NCI-H526 treated with DMSO at 0.1 percent for 48 hours (cell line): Measurements from ENCODE around the gene LUZP2.
"Not testable (repeated sequence)": the region's sequence is repeated elsewhere in the genome, so short reads cannot be mapped to it uniquely, and the experiment has no call there.

ENCODE experiments used
- DNase-seq: peaks from one replicate; lab custom pipeline; 2025; lab: John Stamatoyannopoulos, UW

The LUZP2 gene

GRCh38 chr11:24820541-24820940 is 323.7 kb downstream of the LUZP2 start:
- no peak for DNase-seq

- DNase-seq = no peak
Measured at GRCh38 chr11:24828938-24829605, 332.2 kb downstream of the LUZP2 start.

- no peak for DNase-seq
Measured at GRCh38 chr11:24833573-24833972, 336.7 kb downstream of the LUZP2 start.

GRCh38 chr11:24837112-24837511 is 340.3 kb downstream of the LUZP2 start:
- no peak for DNase-seq

GRCh38 chr11:24842308-24842707 is 345.5 kb downstream of the LUZP2 start:
- DNase-seq = no peak

GRCh38 chr11:24844406-24844805 is 347.6 kb downstream of the LUZP2 start:
- no peak for DNase-seq

- no peak for DNase-seq
Measured at GRCh38 chr11:24848857-24849256, 352.0 kb downstream of the LUZP2 start.

GRCh38 chr11:24855951-24856350 is 359.1 kb downstream of the LUZP2 start:
- DNase-seq = no peak

- DNase-seq = no peak
Measured at GRCh38 chr11:24859801-24860300, 363.0 kb downstream of the LUZP2 start.

- no peak for DNase-seq
Measured at GRCh38 chr11:24861440-24861839, 364.6 kb downstream of the LUZP2 start.

- DNase-seq = no peak
Measured at GRCh38 chr11:24866743-24867142, 369.9 kb downstream of the LUZP2 start.

GRCh38 chr11:24870048-24870447 is 373.2 kb downstream of the LUZP2 start:
- no peak for DNase-seq

GRCh38 chr11:24872186-24872585 is 375.3 kb downstream of the LUZP2 start:
- no peak for DNase-seq

- DNase-seq = no peak
Measured at GRCh38 chr11:24872651-24873311, 375.9 kb downstream of the LUZP2 start.

- DNase-seq = no peak
Measured at GRCh38 chr11:24880962-24881361, 384.1 kb downstream of the LUZP2 start.

GRCh38 chr11:24885580-24886173 is 388.8 kb downstream of the LUZP2 start:
- DNase-seq = no peak

- DNase-seq = no peak
Measured at GRCh38 chr11:24886880-24887619, 390.2 kb downstream of the LUZP2 start.

GRCh38 chr11:24890426-24890825 is 393.6 kb downstream of the LUZP2 start:
- DNase-seq = no peak

- DNase-seq = not testable (repeated sequence)
Measured at GRCh38 chr11:24891845-24892492, 395.1 kb downstream of the LUZP2 start.

GRCh38 chr11:24896118-24896835 is 399.4 kb downstream of the LUZP2 start:
- no peak for DNase-seq

- DNase-seq = no peak
Measured at GRCh38 chr11:24900514-24900913, 403.7 kb downstream of the LUZP2 start.
